NCI-H2196 (cell line): ENCODE results near the gene SEMA6B.
"Not testable (repeated sequence)": the region's sequence is repeated elsewhere in the genome, so short reads cannot be mapped to it uniquely, and the experiment has no call there.

Source experiments
- DNase-seq: peaks from one replicate; lab custom pipeline; 2025; ENCODE audit not compliant: unreplicated experiment; lab: John Stamatoyannopoulos, UW

Gene SEMA6B

GRCh38 chr19:4547303-4548237 lies 11.9 kb downstream of the SEMA6B start:
- no peak for DNase-seq

- DNase-seq = no peak
Observed at GRCh38 chr19:4543842-4544647, 15.4 kb downstream of the SEMA6B start.

DNA sequence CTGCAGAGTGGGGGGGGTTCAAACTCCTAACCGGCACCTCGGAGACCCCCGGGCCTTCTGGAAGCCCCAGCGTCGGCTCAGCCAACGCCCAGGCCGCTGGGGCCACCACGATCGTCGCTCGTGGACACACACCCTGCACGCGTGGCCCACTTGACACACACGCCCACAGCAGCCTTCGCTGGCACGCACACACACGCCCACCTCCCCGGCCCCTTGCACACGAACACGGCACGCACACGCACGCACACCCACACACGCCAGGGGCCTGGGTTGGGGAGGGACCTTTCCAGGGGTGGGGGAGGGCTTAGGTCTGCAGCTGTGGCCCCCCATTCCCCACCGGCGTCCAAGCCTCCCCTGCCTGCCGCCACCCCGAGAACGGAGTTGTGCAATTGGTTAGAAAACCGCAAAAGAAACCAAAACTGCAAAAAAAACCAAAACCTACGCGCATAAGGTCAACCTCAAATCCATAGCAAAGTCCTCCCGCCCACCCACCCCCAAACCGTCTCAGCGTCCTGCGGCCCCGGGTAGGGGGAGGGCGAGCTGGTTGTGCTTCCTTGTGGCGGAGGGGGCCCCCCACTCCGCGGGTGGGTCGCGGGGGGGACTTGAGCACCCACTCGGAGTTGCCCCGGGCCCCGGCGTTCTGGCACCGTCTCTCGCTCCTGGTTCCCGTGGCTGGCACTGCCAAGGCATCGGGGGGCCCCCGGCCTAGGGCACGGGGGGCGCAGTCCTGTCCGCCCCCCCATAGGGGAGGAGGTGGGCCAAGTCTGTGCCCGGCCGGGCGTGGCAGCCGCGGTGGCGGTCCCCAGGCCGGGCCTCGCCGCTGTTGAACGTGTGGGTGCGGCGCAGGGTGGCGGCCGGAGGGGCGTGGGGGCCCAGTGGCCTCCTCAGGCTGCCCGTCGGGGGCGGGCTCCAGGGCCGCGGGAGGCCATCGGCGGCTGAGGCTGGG lies 16.3 kb downstream of the SEMA6B start:
- no peak for DNase-seq

GRCh38 chr19:4541806-4542145 lies 17.7 kb downstream of the SEMA6B start:
- not testable (repeated sequence) for DNase-seq

DNA sequence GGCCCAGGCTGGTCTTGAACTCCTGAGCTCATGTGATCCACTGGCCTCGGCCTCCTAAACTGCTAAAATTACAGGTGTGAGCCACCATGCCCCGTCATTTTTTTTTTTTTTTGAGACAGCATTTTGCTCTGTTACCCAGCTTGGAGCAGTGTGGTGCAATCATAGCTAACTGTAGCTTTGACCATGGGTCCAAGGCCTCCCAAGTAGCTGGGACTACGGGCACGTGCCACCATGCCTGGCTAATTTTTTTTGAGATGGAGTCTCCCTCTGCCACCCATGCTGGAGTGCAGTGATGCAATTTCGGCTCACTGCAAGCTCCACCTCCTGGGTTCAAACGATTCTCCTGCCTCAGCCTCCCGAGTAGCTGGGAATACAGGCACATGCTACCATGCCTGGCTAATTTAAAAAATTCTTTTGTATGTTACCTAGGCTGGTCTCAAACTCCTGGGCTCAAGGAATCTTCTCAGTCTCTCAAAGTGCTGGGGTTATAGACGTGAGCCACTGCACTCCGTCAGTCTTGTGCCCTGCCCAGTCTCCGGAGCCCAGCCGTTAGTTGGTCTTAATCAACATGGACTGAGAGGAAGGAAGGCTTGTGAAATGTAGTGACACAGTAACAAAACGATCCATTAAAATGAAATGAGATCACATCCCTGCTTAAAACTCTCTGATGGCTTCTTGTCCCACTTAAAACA lies 18.2 kb downstream of the SEMA6B start:
- no peak for DNase-seq

DNA sequence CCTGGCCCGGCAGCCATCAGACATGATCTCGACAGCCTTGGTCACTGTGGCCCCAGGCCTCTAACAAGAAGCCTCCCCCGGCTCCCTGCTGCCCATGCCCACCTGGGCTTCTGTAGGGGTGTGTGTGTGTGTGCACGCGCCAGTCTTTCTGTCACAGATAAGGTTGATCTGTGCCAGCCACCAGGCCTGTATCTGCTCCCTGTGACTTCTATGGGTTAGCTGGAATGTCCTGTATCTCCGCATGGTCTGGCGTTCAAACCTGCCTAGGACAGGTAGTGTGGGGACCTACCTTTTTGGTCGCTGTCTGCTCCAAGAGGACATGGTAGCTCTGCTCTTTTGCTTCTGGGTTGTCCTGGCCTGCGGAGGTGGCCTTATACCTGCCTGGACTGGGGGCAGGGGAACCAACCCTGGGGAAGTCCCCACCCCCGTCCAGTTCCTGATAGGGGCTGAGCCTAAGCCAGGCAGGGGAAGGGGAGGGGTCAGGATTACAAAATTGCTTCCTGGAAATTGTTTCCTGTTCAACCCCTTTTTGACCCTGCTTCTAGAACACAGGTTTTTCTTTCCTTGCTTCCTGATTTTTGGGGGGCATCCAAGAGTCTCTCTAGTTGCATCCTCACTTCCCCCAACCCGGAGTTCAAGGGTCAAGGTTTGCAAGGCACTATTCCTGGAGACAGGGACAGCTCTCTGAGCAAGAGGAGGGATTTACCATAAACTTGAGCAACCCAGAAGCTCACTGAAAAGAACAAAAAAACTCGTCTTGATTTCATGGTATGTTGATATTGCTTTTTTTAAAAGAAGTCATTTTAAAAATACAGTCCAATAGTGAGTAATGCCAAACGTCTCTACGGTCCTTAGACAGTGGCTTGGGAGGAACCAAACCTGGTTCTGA lies 19.5 kb downstream of the SEMA6B start, which contains the start of gene LRG1:
Gene LRG1, minus strand, starts transcription at position 344 of the 889 bp plus-strand sequence. Its CDS starts 23 bp downstream, at position 321.
- DNase-seq = peak; percentile 47

GRCh38 chr19:4539169-4539692 lies 20.3 kb downstream of the SEMA6B start:
- DNase-seq = no peak

GRCh38 chr19:4538601-4538954 lies 20.9 kb downstream of the SEMA6B start:
- peak; percentile 76 for DNase-seq

GRCh38 chr19:4537953-4538600 lies 21.4 kb downstream of the SEMA6B start:
- DNase-seq = peak; percentile 43

GRCh38 chr19:4536798-4537197 lies 22.7 kb downstream of the SEMA6B start:
- DNase-seq = peak; percentile 61

- peak; percentile 97 for DNase-seq
Observed at GRCh38 chr19:4534836-4535658, 24.4 kb downstream of the SEMA6B start, which contains the start of gene PLIN5. PLIN5 (minus strand) TSS chr19:4535224; CDS start chr19:4534074, 1,150 bp downstream.

DNA sequence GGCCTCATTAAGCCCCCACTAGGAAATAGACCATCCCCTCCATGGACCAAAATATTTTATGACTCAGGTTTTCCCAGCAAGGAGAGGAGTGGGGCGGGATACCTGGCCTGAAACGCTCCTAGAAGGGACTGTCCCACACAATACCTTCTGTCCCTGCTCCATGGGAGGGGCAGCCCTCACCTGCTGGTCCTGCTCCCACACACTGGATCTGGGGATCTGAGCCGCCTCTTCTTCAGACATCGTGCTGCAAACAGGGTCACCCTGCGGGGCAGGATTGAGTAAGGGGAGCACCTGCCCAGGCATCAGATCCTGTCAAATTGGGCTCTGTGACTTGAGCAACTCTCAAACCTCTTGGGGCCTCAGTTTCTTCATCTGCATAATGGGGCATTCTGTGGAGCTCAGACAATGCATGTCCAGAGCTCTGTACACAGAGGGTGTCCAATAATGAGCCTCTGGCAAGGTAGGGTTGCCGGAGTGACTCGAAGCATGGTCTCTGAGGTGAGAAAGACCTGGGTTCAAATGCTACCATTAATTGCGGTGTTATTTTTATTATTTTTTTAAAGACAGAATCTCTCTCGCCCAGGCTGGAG lies 25.6 kb downstream of the SEMA6B start:
- no peak for DNase-seq

DNA sequence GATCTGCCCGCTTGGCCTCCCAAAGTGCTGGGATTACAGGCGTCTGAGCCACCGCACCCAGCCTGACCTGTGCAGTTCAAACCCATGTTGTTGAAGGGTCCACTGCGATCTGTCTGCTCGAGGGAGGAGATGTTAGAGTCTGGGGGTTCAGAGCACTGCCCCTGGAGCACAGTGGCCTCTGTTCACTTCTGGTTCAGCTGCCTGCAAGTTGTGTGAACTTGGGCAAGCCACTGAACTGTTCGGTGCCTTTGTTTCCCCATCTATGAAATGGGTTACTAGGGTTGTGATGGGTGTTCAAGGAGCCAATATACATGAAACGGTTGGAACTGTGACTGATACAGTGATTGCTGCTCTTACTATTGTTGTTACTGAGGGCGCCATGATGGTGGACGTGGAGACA lies 26.1 kb downstream of the SEMA6B start:
- DNase-seq = no peak

DNA sequence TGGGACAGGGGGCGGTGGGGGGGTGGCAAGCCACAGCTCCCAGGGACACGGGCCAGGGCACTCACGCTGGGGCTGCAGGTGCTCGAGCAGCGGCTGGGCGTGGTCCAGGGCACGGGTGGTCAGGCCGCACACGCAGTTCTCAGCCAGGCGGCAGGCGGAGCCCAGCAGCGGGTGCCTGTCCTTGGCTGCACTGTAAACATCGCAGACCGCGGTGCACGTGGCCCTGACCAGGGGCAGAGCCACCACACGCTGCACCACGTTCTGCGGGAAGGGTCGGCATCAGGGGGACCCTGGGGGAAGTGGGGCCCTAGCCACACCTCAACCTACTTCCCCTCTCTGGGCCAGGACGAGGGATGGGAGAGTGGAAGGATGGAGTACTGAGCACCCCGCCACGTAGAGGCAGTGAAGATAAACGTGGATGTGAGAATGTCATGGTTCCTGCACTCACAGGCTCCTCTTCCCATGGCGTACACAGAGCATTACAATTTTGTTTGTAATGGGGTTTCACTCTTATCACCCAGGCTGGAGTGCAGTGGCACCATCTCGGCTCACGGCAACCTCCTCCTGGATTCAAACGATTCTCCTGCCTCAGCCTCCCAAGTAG lies 27.8 kb downstream of the SEMA6B start:
- no peak for DNase-seq

DNA sequence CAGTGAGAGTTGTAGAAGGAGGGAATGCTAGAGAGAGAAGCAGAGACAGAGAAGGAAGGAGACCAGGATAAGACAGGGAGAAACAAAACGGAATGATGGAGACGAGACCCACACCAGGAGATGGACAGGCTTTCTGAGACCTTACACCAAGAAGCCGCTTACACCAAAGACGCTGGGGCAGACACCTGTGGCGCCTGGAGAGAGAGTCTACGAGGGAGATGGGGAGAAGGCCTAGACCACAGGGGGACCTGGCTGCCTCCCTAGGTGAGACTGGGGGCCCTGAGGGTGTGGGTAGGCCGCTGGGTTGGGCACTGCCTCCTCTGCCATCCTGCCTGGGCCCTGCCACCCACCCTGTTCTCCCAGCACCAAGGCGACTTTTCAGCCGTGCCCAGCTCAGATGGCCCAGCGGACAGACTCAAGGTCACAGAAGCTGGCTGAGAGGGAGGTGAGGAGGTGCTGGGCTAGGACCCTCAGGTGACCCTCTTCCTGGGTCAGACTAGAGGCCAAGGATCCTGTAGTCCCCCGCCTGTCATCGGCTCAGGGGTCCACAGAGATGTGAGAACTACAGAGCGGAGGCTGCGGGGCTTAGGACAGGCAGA lies 29.5 kb downstream of the SEMA6B start:
- no peak for DNase-seq

GRCh38 chr19:4528843-4529242 lies 30.6 kb downstream of the SEMA6B start:
- no peak for DNase-seq
